ENCODE results near the gene TEX9. TPM values are rescaled to one million over a fixed set of nuclear protein-coding genes. Genes with fewer than 3 reads are reported as not detected.
A peak's percentile ranks its signal among the peaks of the same experiment; 100 is the strongest.
"Not testable (repeated sequence)": the region's sequence is repeated elsewhere in the genome, so short reads cannot be mapped to it uniquely, and the experiment has no call there.

TEX9 gene
- total RNA-seq, 4 donors from 2014 or later, result 4.3 to 18.0 (median 7.9) TPM

GRCh38 chr15:56411122-56411749 lies 46.0 kb downstream of the TEX9 start:
- Histone ChIP-seq H3K4me3 (no peak overlapping the region), H3K27ac (no peak overlapping the region), H3K9me3 (no peaks in the 10 kb centered on the region), H3K36me3 (no peaks in the 10 kb centered on the region), H3K27me3 (no peaks in the 10 kb centered on the region), H3K4me1 (no peaks in the 10 kb centered on the region)
- no peak for TF ChIP-seq POLR2A (IDR thresholded peaks at IDR 0.05)
- TF ChIP-seq, protein P1, sequence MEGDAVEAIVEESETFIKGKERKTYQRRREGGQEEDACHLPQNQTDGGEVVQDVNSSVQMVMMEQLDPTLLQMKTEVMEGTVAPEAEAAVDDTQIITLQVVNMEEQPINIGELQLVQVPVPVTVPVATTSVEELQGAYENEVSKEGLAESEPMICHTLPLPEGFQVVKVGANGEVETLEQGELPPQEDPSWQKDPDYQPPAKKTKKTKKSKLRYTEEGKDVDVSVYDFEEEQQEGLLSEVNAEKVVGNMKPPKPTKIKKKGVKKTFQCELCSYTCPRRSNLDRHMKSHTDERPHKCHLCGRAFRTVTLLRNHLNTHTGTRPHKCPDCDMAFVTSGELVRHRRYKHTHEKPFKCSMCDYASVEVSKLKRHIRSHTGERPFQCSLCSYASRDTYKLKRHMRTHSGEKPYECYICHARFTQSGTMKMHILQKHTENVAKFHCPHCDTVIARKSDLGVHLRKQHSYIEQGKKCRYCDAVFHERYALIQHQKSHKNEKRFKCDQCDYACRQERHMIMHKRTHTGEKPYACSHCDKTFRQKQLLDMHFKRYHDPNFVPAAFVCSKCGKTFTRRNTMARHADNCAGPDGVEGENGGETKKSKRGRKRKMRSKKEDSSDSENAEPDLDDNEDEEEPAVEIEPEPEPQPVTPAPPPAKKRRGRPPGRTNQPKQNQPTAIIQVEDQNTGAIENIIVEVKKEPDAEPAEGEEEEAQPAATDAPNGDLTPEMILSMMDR (IDR thresholded peaks at IDR 0.05), result no peak
- intact Hi-C loops (cut with DNase I), result no loop called here
- no peak for DNase-seq
- WGBS, 2 donors, result 47 to 49% methylated on average over 2 of the region's 2 CpGs

DNA sequence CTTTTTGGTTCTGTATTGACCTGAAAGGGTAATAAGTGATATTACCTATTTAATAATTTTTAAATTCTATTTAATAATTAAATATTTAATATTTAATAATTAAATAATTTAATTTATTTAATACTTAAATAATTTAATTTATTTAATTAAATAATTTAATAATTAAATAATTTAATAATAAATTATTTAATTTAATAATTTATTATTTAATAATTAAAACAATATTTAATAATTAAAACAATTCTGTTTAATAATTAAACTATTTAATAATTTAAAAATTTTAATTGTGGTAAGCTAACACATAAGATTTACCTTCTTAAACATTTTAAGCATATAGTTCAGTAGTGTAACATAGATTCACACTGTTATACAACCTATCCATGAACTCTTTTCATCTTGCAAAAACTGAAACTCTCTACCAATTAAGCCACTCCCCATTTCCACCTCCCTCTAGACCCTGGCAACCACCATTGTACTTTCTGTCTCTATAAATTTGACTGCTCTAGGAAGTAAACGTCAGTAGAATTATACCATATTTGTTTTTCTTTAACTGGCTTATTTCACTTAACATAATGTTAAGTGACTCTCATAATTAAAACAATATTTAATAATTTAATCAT lies 48.0 kb downstream of the TEX9 start:
- not testable (repeated sequence) for H3K27me3 ChIP-seq, H3K36me3 ChIP-seq
- WGBS, 2 donors, result 83 to 100% methylated on average over 1 of the region's 1 CpG

DNA sequence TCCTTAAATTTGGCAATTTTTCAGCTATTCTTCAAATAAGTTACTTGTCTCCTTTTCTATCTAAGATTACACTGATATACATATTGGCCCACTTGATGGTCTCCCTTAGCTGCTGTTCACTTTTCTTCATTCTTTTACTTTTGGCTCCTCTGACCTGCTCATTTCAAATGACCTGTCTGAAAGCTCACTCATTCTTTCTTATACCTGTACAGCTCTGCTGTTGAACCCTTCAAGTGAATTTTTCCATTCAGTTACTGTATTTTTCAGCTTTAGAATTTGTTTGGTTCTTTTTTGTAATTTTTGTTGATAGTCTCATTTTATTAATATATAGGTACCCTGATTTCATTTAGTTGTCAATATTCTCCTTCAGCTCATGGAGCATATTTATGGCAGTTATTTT lies 60.0 kb downstream of the TEX9 start:
- no peaks in the 10 kb centered on the region for H3K9me3 ChIP-seq
- intact Hi-C loops (cut with DNase I), result loop anchor here (5.0 kb wide), 1 partner anchor 178 kb away; no protein-coding TSS in a partner anchor

More for the DNA sequence above, 48.0 kb downstream of the TEX9 start:
- H3K27ac ChIP-seq; DNase-seq; H3K4me1 ChIP-seq; intact Hi-C loops (cut with DNase I); H3K4me3 ChIP-seq; H3K9me3 ChIP-seq: not testable (repeated sequence)

DNA sequence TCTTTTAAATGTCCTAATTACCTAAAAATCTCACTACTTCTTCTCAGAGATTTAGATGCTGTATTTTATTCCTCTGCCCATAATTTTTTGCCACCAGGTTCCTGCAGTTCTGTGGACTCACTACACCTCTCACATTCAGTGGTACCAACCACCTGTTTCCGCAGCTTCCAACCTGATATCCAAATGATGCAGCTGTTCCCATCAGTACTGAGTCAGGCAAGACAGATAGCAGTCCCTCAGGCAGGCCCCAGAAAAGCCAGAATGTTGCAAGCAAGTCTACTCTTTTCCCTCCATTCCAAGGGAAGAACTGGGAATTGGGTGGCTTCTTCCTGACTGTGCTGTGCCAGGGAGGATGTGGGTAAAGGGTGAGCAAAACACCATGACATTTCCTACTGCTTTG lies 60.8 kb downstream of the TEX9 start:
- H3K27me3 ChIP-seq, result no peaks in the 10 kb centered on the region
- WGBS, 2 donors, result 100% methylated on average over 1 of the region's 1 CpG
- no peak overlapping the region for H3K4me3 ChIP-seq
- intact Hi-C loops (cut with DNase I), result loop anchor here (5.0 kb wide), 1 partner anchor 179 kb away; no protein-coding TSS in a partner anchor
- H3K36me3 ChIP-seq, result peaks cover 0 to 19% (median 0%) of the 10 kb centered on the region in 3 donors
- TF ChIP-seq, protein P1 (IDR thresholded peaks at IDR 0.05), result no peak
- TF ChIP-seq POLR2A (IDR thresholded peaks at IDR 0.05), result no peak
- DNase-seq, result no peak
- no peaks in the 10 kb centered on the region for H3K4me1 ChIP-seq
- no peaks in the 10 kb centered on the region for H3K9me3 ChIP-seq
- no peak overlapping the region for H3K27ac ChIP-seq

More for the DNA sequence above, 60.0 kb downstream of the TEX9 start:
- Histone ChIP-seq H3K36me3 (peaks cover 0 to 15% (median 0%) of the 10 kb centered on the region in 3 donors), H3K27me3 (no peaks in the 10 kb centered on the region), H3K4me1 (no peaks in the 10 kb centered on the region), H3K4me3 (no peak overlapping the region), H3K27ac (no peak overlapping the region)
- DNase-seq, result no peak
- TF ChIP-seq POLR2A (IDR thresholded peaks at IDR 0.05), result no peak
- TF ChIP-seq, protein P1 (IDR thresholded peaks at IDR 0.05), result no peak

DNA sequence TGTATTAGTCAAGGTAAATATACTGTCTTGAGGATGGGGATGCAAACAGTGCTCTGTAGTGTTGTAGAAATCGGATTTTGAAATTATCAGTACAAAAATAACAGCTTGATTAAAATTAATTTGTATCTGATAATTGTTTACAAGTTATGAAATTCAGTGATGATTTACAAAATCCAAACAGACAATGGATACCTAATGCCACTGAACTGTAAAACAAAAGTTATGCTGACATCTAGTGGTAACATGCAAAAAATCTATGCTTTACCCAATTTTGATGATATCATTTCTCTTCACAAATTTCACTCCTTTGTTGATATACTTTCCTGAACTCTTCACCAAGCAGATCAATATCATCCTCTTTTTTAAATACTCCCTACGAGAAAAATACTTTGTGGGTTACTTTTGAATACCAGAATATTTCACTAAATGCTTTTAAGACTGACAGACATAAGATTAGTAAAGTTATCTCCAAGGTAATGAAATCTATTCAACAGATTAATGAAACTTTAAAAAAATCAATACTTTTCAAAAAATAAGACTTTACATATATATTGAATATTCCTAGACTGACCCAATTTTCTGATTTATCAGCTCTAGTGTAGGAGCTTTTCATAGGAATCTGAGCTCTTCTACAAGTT lies 63.7 kb downstream of the TEX9 start:
- no peaks in the 10 kb centered on the region for H3K27me3 ChIP-seq
- H3K27ac ChIP-seq, result no peak overlapping the region
- H3K4me1 ChIP-seq, result no peaks in the 10 kb centered on the region
- no peak for DNase-seq
- 13 to 16% methylated on average over 2 of the region's 2 CpGs for whole genome bisulfite sequencing, 2 donors
- peaks cover 0 to 19% (median 0%) of the 10 kb centered on the region in 3 donors for H3K36me3 ChIP-seq
- intact Hi-C loops (cut with DNase I), result loop anchor here (5.0 kb wide), 1 partner anchor 182 kb away; no protein-coding TSS in a partner anchor
- no peak for TF ChIP-seq POLR2A (IDR thresholded peaks at IDR 0.05)
- TF ChIP-seq, protein P1 (IDR thresholded peaks at IDR 0.05), result peak; percentile 24 to 68 (median 44)
- no peak overlapping the region for H3K4me3 ChIP-seq
- no peaks in the 10 kb centered on the region for H3K9me3 ChIP-seq

Measured in esophagus squamous epithelium (tissue), 5 donors.